GM12872 (cell line): Measurements from ENCODE around the gene ZSCAN4.

Experiments used
- TF ChIP-seq, protein P1 (sequence below): IDR thresholded peaks from 3 replicates; pipeline ENCODE4 v1.5.1; 2011; ENCODE audit warnings: low read depth, mild to moderate bottlenecking, low read length, moderate library complexity; ENCODE audit not compliant: insufficient read depth

The ZSCAN4 gene

GRCh38 chr19:57709616-57710015 lies 40.9 kb downstream of the ZSCAN4 start:
- TF ChIP-seq, protein P1, sequence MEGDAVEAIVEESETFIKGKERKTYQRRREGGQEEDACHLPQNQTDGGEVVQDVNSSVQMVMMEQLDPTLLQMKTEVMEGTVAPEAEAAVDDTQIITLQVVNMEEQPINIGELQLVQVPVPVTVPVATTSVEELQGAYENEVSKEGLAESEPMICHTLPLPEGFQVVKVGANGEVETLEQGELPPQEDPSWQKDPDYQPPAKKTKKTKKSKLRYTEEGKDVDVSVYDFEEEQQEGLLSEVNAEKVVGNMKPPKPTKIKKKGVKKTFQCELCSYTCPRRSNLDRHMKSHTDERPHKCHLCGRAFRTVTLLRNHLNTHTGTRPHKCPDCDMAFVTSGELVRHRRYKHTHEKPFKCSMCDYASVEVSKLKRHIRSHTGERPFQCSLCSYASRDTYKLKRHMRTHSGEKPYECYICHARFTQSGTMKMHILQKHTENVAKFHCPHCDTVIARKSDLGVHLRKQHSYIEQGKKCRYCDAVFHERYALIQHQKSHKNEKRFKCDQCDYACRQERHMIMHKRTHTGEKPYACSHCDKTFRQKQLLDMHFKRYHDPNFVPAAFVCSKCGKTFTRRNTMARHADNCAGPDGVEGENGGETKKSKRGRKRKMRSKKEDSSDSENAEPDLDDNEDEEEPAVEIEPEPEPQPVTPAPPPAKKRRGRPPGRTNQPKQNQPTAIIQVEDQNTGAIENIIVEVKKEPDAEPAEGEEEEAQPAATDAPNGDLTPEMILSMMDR = no peak

DNA sequence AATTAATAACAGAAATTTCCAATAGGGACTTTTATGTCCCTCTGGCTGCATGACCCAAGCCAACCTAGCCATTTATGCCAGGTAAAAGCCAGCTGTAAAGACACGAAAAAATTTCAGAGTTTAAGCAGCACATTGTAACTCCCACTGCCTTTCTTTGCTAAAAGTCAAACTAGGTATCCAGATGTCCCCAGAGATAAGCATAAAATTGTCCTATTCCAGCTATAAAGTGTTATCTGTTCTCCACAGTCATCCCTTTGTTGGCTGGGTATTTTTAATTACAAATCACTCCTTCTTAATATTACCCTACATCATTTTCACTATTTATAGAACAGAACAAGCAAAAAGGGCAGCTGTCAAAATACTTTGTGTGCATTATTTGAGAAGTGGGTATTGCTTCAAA lies 43.5 kb downstream of the ZSCAN4 start:
- TF ChIP-seq, protein P1 = no peak

- TF ChIP-seq, protein P1 = no peak
Observed at GRCh38 chr19:57719424-57719823, 50.7 kb downstream of the ZSCAN4 start.

DNA sequence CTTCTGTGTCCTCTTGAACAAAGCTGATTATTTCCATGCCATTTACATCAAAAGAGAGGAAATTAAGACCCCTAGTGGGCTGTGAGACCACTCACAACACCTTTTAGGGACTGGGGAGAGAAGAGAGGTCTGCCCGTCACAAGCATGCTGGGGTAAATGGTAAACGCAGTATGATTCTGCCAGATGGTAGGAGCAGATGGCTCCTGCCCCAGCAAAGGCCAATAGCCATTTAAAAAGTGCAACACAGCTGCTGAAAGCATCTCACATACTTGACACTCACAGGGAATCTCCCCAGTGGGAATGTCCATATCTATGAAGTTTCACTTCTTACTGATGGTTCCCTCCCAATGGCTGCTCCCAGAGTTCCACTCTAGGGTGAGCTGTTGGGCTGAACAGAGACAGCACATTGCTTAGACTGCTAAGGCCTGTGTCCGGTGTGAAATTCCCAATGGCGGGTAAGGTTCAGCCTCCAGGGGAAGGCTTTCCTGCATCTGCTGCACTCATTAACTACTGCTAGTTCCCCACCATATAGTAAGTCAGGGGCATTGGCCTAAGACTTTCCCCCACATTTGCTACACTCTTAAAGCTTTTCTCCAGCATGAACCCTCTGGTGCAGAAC lies 51.3 kb downstream of the ZSCAN4 start:
- TF ChIP-seq, protein P1 = no peak

DNA sequence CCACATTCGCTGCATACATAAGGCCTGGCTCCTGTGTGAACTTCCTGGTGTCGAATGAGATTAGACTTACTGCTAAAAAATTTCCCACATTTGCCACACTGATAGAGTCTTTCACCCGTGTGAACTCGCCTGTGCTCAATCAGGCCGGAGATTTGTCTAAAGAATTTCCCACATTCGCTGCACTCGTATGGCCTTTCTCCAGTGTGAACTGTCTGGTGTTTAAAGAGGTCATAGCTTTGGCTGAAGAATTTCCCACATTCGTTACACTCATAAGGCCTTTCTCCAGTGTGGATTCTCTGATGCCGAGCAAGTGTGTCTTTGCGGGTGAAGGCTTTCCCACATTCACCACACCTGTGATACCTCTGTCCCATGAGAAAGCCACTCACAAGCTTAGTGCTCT lies 52.1 kb downstream of the ZSCAN4 start:
- TF ChIP-seq, protein P1 = no peak
